ENCODE results near the gene ERP27. TPM values are rescaled to one million over a fixed set of nuclear protein-coding genes. Genes with fewer than 3 reads are reported as not detected.
A peak's percentile ranks its signal among the peaks of the same experiment; 100 is the strongest.

The ERP27 gene
- total and polyA plus RNA-seq, 12 donors = 0.18 to 3.0 (median 1.2) TPM; not detected in 2

DNA sequence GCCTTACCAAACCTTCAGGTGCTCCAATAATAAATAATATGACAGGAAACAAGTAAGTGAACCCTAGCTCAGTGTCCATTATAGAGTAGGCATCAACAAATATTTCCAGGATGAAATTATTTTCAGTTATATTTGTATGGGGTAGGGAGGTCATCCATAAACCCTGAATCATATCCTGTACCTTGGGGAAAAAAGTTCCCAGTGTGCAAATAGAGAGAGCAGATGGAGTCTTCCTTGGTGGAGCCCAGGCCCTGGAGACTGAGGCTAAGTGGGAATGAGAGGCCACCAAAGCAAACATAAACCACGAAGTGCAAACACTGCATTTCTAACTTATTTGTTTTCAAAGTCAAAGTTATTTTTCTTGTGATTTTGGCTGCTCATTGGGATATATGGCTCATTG, 8.5 kb upstream of the ERP27 start:
- H3K36me3 ChIP-seq (replicated peaks in 1 of 2) = peaks cover 0 to 32% of the 10 kb centered on the region in 2 donors
- WGBS, 4 donors = 69 to 90% (median 86%) methylated on average over 1 of the region's 1 CpG
- H3K27me3 ChIP-seq = no peaks in the 10 kb centered on the region
- H3K9me3 ChIP-seq (replicated peaks in 1 of 3) = no peaks in the 10 kb centered on the region
- no peak for DNase-seq
- no peak overlapping the region for H3K27ac ChIP-seq
- no peak for TF ChIP-seq POLR2A (IDR thresholded peaks at IDR 0.05)
- TF ChIP-seq, protein P1, sequence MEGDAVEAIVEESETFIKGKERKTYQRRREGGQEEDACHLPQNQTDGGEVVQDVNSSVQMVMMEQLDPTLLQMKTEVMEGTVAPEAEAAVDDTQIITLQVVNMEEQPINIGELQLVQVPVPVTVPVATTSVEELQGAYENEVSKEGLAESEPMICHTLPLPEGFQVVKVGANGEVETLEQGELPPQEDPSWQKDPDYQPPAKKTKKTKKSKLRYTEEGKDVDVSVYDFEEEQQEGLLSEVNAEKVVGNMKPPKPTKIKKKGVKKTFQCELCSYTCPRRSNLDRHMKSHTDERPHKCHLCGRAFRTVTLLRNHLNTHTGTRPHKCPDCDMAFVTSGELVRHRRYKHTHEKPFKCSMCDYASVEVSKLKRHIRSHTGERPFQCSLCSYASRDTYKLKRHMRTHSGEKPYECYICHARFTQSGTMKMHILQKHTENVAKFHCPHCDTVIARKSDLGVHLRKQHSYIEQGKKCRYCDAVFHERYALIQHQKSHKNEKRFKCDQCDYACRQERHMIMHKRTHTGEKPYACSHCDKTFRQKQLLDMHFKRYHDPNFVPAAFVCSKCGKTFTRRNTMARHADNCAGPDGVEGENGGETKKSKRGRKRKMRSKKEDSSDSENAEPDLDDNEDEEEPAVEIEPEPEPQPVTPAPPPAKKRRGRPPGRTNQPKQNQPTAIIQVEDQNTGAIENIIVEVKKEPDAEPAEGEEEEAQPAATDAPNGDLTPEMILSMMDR (IDR thresholded peaks at IDR 0.05) = no peak
- intact Hi-C loops (cut with DNase I) = no loop called here
- H3K4me3 ChIP-seq = no peak overlapping the region
- peaks cover 0 to 31% of the 10 kb centered on the region in 2 donors for H3K4me1 ChIP-seq (replicated peaks in 1 of 2)

DNA sequence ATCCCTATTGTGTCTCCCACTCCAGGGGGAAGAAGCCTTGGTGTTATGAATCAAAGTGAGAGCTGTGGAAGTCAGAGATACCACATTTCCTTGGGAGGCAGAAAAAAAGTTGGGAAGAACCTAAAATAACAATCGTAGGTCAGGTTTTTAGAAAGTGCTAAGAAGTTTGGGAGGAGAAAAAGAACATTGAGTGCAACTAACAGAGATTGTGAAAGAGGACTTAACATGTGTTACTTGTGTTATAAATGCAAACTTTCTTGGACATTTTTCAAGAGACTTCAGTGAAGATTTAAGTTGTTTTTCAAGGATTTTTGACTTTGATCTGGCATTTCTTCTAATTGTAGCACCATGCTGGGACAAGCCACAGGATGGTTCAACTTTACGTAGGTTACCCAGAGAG, 7.8 kb upstream of the ERP27 start:
- peaks cover 0 to 33% of the 10 kb centered on the region in 2 donors for H3K36me3 ChIP-seq (replicated peaks in 1 of 2)
- TF ChIP-seq, protein P1 (IDR thresholded peaks at IDR 0.05) = no peak
- no peak for TF ChIP-seq POLR2A (IDR thresholded peaks at IDR 0.05)

DNA sequence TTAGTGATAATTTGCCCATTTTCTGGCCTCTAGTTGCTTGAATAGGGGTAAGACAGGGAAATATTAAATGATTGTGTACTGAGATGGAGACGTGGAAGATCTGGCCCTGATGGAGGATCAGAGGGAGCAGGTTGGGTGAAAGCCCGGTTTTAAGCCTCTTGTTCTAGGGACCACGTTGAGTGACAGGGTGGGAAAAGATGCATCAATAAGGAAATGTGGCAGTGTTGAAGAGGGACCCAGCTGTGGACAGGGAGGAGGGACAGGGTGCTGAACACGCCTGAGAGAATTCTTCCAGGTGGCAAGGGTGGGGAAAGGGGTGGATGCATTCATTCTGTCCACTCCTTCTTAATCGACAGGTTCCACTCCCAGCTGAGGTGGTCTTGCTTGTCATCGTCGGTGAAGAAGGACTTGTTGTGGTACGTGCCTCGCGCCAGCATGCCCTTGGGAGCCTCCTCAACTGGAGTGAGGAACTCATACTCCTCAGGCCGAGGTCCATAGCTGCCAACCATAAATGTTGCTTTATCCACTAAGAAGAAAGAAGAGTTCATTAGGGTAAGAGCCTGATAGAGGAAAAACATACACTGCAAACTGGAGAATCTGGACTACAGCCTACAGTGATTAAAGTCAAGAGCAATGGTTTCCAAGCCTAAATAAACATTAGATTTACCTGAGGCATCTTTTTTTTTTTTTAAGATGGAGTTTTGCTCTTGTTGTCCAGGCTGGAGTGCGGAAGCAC, 4.0 kb upstream of the ERP27 start:
- no peaks in the 10 kb centered on the region for H3K4me1 ChIP-seq (replicated peaks in 1 of 2)
- DNase-seq = no peak
- intact Hi-C loops (cut with DNase I) = no loop called here
- no peak overlapping the region for H3K27ac ChIP-seq
- WGBS, 4 donors = 84 to 94% (median 93%) methylated on average over 11 to 12 of the region's 12 CpGs
- no peak overlapping the region for H3K4me3 ChIP-seq
- H3K36me3 ChIP-seq (replicated peaks in 1 of 2) = peaks cover 0 to 30% of the 10 kb centered on the region in 2 donors
- no peaks in the 10 kb centered on the region for H3K9me3 ChIP-seq (replicated peaks in 1 of 3)
- no peaks in the 10 kb centered on the region for H3K27me3 ChIP-seq
- no peak for TF ChIP-seq POLR2A (IDR thresholded peaks at IDR 0.05)
- TF ChIP-seq, protein P1 (IDR thresholded peaks at IDR 0.05) = no peak

More for the DNA sequence above, 7.8 kb upstream of the ERP27 start:
- DNase-seq = no peak
- intact Hi-C loops (cut with DNase I) = no loop called here
- Histone ChIP-seq H3K4me3 (no peak overlapping the region), H3K27ac (peak overlapping the region in 2 of 5 donors; percentile 9 to 17), H3K27me3 (no peaks in the 10 kb centered on the region), H3K4me1 (replicated peaks in 1 of 2) (peaks cover 0 to 24% of the 10 kb centered on the region in 2 donors), H3K9me3 (replicated peaks in 1 of 3) (no peaks in the 10 kb centered on the region)
- 63 to 74% (median 67%) methylated on average over 2 of the region's 2 CpGs for WGBS, 4 donors

DNA sequence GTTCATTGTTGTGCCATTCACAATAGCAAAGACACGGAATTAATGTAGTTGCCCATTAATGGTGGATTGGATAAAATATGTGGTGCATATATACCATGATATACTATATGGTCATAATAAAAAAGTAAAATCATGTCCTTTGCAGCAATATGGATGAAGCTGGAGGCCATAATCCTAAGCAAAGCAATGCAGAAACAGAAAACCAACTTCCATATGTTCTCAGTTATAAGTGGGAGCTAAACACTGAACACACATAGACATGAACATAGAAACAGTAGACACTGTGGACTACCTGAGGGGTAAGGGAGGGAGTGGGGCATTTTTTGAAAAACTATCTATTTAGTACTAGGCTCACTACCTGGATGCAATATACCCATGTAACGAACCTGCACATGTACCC, 3.0 kb upstream of the ERP27 start:
- Histone ChIP-seq H3K4me3 (no peak overlapping the region), H3K4me1 (replicated peaks in 1 of 2) (no peaks in the 10 kb centered on the region), H3K27me3 (no peaks in the 10 kb centered on the region), H3K27ac (no peak overlapping the region), H3K9me3 (replicated peaks in 1 of 3) (no peaks in the 10 kb centered on the region), H3K36me3 (replicated peaks in 1 of 2) (peaks cover 0 to 29% of the 10 kb centered on the region in 2 donors)
- WGBS, 4 donors = 94 to 100% (median 95%) methylated on average over 2 of the region's 2 CpGs
- intact Hi-C loops (cut with DNase I) = no loop called here
- TF ChIP-seq, protein P1 (IDR thresholded peaks at IDR 0.05) = no peak
- no peak for TF ChIP-seq POLR2A (IDR thresholded peaks at IDR 0.05)
- DNase-seq = no peak

Data from adrenal gland (tissue), 12 donors.